HepG2 (cell line): Measurements from ENCODE around the gene MFSD11. TPM values are rescaled to one million over a fixed set of nuclear protein-coding genes. Genes with fewer than 3 reads are reported as not detected.
A peak's percentile ranks its signal among the peaks of the same experiment; 100 is the strongest.

Source experiments
- ATAC-seq: fragments of 200-7000 bp; cut with Tn5 transposase; 3 replicates; pipeline ENCODE4 v1.9.1; 2020; ENCODE audit warnings: mild to moderate bottlenecking, moderate library complexity
- BruUV-seq: library from RNA; stranded (reverse); fragments of 400-500 nt; replicated peaks from 2 replicates; lab custom pipeline; 2021; lab: Mats Ljungman, UMichigan
- CTCF ChIA-PET: fragments of 300-600 bp; formaldehyde crosslinking; extraction: SDS; loops from one replicate; lab custom pipeline; 2021; ENCODE audit warnings: low total read pairs, inconsistent platforms, low intra/inter-chr PET ratio; lab: Yijun Ruan, JAX
- POLR2A ChIA-PET: fragments of 350-600 bp; sonication (Branson Sonifier 250); formaldehyde crosslinking; loops from one replicate; lab custom pipeline; 2020; ENCODE audit warnings: antibody characterized with exemption, inconsistent platforms; lab: Yijun Ruan, JAX
- DNase-seq: peaks from one replicate; pipeline ENCODE4 v3.0.0-alpha.2; 2015; ENCODE audit warnings: low spot score
- FAIRE-seq: peaks from 3 replicates; lab custom pipeline; 2011; peaks lifted over from hg19 to GRCh38; lab: Jason Lieb, UNC
- H2AFZ ChIP-seq: one replicate; pipeline ENCODE4 v1.6.1; 2011; ENCODE audit warnings: low read length, inconsistent platforms
- H3K27ac ChIP-seq: fragments of 300-600 bp; 3 replicates; pipeline ENCODE4 v1.8.0; 2011; ENCODE audit warnings: mixed run types, mild to moderate bottlenecking, mixed read lengths, low read length, inconsistent platforms; ENCODE audit not compliant: insufficient read depth; ENCODE audit errors: extremely low read length
- H3K27me3 ChIP-seq, 2 experiments: fragments of 200-600 bp in 1 of 2; 2 replicates in 1 of 2; 3 replicates in 1 of 2; pipeline versions ENCODE4 v1.6.0 to v1.8.0; 2011; ENCODE audit warnings: low read length in 2 of 2, mild to moderate bottlenecking in 2 of 2, moderate library complexity in 2 of 2, inconsistent platforms in 1 of 2; ENCODE audit not compliant: insufficient read depth in 2 of 2, control insufficient read depth in 1 of 2
- H3K36me3 ChIP-seq, 2 experiments: fragments of 200-600 bp in 1 of 2; replicated peaks in 1 of 2; 2 replicates in 1 of 2; 3 replicates in 1 of 2; pipeline versions ENCODE4 v1.5.1 to v1.8.0; 2011; ENCODE audit warnings: low read length in 2 of 2, inconsistent platforms in 1 of 2; ENCODE audit not compliant: insufficient read depth in 2 of 2, control insufficient read depth in 1 of 2
- H3K4me1 ChIP-seq: 2 replicates; pipeline ENCODE4 v1.5.1; 2012; ENCODE audit warnings: low read length, inconsistent platforms; ENCODE audit not compliant: insufficient read depth
- H3K4me2 ChIP-seq: 2 replicates; pipeline ENCODE4 v1.6.0; 2011; ENCODE audit warnings: low read depth, low read length, inconsistent platforms
- H3K4me3 ChIP-seq, 3 experiments: fragments of 200-600 bp in 1 of 3; sonication (generic), shearing (Covaris generic) in 1 of 3; replicated peaks in 1 of 3; 2 replicates each; pipeline ENCODE4 v1.5.1; 2011 to 2016; ENCODE audit warnings: low read length in 3 of 3, inconsistent platforms in 2 of 3, low read depth in 2 of 3, mild to moderate bottlenecking in 2 of 3, control low read depth in 1 of 3, mixed read lengths in 1 of 3; ENCODE audit not compliant: insufficient read depth in 1 of 3
- H3K79me2 ChIP-seq: one replicate; pipeline ENCODE4 v1.6.1; 2011; ENCODE audit warnings: low read length, inconsistent platforms; ENCODE audit not compliant: insufficient read depth
- H3K9ac ChIP-seq: 2 replicates; pipeline ENCODE4 v1.6.0; 2011; ENCODE audit warnings: mild to moderate bottlenecking, low read depth, low read length, inconsistent platforms; ENCODE audit not compliant: insufficient read depth
- H3K9me3 ChIP-seq: 2 replicates; pipeline ENCODE4 v1.5.1; 2012; ENCODE audit warnings: mild to moderate bottlenecking, low read length
- H4K20me1 ChIP-seq: 2 replicates; pipeline ENCODE4 v1.6.0; 2011; ENCODE audit warnings: inconsistent platforms, mild to moderate bottlenecking, low read length, moderate library complexity; ENCODE audit not compliant: insufficient read depth
- HBP1 ChIP-seq: IDR thresholded peaks from 2 replicates; pipeline ENCODE4 v1.6.1; 2016; ENCODE audit warnings: low read depth, control low read depth
- HCFC1 ChIP-seq: fragments of 150-350 bp; IDR thresholded peaks from 2 replicates; pipeline ENCODE4 v1.6.1; 2014; ENCODE audit warnings: low read depth, low read length
- IKZF1 ChIP-seq: fragments of 450-650 bp; IDR thresholded peaks from 2 replicates; pipeline ENCODE4 v1.7.1; 2016
- MAFG ChIP-seq: sonication (generic); formaldehyde crosslinking; IDR thresholded peaks from 2 replicates; pipeline ENCODE4 v1.5.1; 2020; ENCODE audit warnings: mild to moderate bottlenecking, missing genetic modification reagents
- NFATC3 ChIP-seq: sonication (generic); formaldehyde crosslinking; IDR thresholded peaks from 2 replicates; pipeline ENCODE4 v1.5.1; 2020; ENCODE audit warnings: mild to moderate bottlenecking, missing genetic modification reagents
- NKX3-1 ChIP-seq: sonication (generic); formaldehyde crosslinking; IDR thresholded peaks from 2 replicates; pipeline ENCODE4 v1.5.0; 2020; ENCODE audit warnings: missing genetic modification reagents
- NR2F6 ChIP-seq, 2 experiments: IDR thresholded peaks; 2 replicates each; pipeline ENCODE4 v1.6.1; 2016; ENCODE audit warnings: antibody characterized with exemption in 1 of 2, mild to moderate bottlenecking in 1 of 2
- POLR2AphosphoS2 ChIP-seq: IDR thresholded peaks from 2 replicates; pipeline ENCODE4 v1.6.1; 2011; ENCODE audit warnings: low read depth, low read length, improper control_type of control experiment
- SP2 ChIP-seq: sonication (generic); formaldehyde crosslinking; IDR thresholded peaks from 2 replicates; pipeline ENCODE4 v1.5.1; 2020; ENCODE audit warnings: mild to moderate bottlenecking, missing genetic modification reagents
- SRSF9 ChIP-seq: fragments of 200-400 bp; formaldehyde crosslinking; IDR thresholded peaks from 2 replicates; pipeline ENCODE4 v1.6.1; 2018; ENCODE audit warnings: borderline replicate concordance, mild to moderate bottlenecking, low read depth, low read length; ENCODE audit not compliant: insufficient read depth, poor library complexity, severe bottlenecking
- TAF15 ChIP-seq: fragments of 200-400 bp; formaldehyde crosslinking; IDR thresholded peaks from one replicate; pipeline ENCODE4 v1.6.1; 2018; ENCODE audit warnings: mild to moderate bottlenecking, low read depth, low read length; ENCODE audit not compliant: poor library complexity, severe bottlenecking
- TCF7 ChIP-seq: sonication (generic); IDR thresholded peaks from 2 replicates; pipeline ENCODE4 v1.6.1; 2016; ENCODE audit warnings: antibody characterized with exemption, low read depth
- ZNF235 ChIP-seq: sonication (generic); formaldehyde crosslinking; IDR thresholded peaks from 2 replicates; pipeline ENCODE4 v1.8.1; 2023; ENCODE audit warnings: mild to moderate bottlenecking, missing genetic modification reagents, borderline replicate concordance
- ZNF3 ChIP-seq: IDR thresholded peaks from 2 replicates; pipeline ENCODE4 v1.7.0; 2017; ENCODE audit warnings: inconsistent platforms
- ZNF383 ChIP-seq: sonication (generic); formaldehyde crosslinking; IDR thresholded peaks from 2 replicates; pipeline ENCODE4 v1.4.0; 2020; ENCODE audit warnings: missing genetic modification reagents, mild to moderate bottlenecking, borderline replicate concordance
- ZNF510 ChIP-seq: sonication (generic); formaldehyde crosslinking; IDR thresholded peaks from 2 replicates; pipeline ENCODE4 v1.4.0; 2020; ENCODE audit warnings: low read depth, mild to moderate bottlenecking, missing genetic modification reagents
- ZNF543 ChIP-seq: sonication (generic); formaldehyde crosslinking; IDR thresholded peaks from 2 replicates; pipeline ENCODE4 v1.4.0; 2020; ENCODE audit warnings: mild to moderate bottlenecking, missing genetic modification reagents
- ZNF577 ChIP-seq: sonication (generic); formaldehyde crosslinking; IDR thresholded peaks from 2 replicates; pipeline ENCODE4 v1.4.0; 2020; ENCODE audit warnings: mild to moderate bottlenecking, low read depth, missing genetic modification reagents, borderline replicate concordance
- ZNF713 ChIP-seq: sonication (generic); formaldehyde crosslinking; IDR thresholded peaks from 2 replicates; pipeline ENCODE4 v1.4.0; 2020; ENCODE audit warnings: mild to moderate bottlenecking, missing genetic modification reagents
- ZNF878 ChIP-seq: sonication (generic); formaldehyde crosslinking; IDR thresholded peaks from 2 replicates; pipeline ENCODE4 v1.8.1; 2023; ENCODE audit warnings: mild to moderate bottlenecking, missing genetic modification reagents, moderate library complexity
- WGBS: methylation state at CpG from one replicate; pipeline ENCODE4 v1.1.6; 2017; ENCODE audit warnings: low lambda C conversion rate; 5-methylcytosine and 5-hydroxymethylcytosine counted together
- in situ Hi-C: cut with HindIII; loops from 2 replicates; pipeline ENCODE4 v1.10.0; 2017; ENCODE audit warnings: low pct_unique_long_range_greater_than_20kb; ENCODE audit not compliant: extremely low pct_ligation_motif_present
- intact Hi-C: fragments of 100-400 bp; cut with micrococcal nuclease; formaldehyde crosslinking; loops from one replicate; pipeline ENCODE4 v1.10.0; 2022; ENCODE audit not compliant: unreplicated experiment
- polyA plus RNA-seq, 8 experiments: library from polyadenylated mRNA; depleted of rRNA in 3 of 8; stranded (reverse) in 7 of 8; unstranded in 1 of 8; fragments of >200 nt; fragmentation: Illumina TruSeq in 4 of 8; extraction: Trizol in 4 of 8; gene quantifications; 2 replicates each; pipeline versions ENCODE4 v1.2.1 to v1.2.3, GENCODE V29; 2011 to 2016; ENCODE audit warnings: low read depth in 4 of 8, missing spikeins in 1 of 8, mixed read lengths in 1 of 8; ENCODE audit not compliant: insufficient read depth in 1 of 8
- total RNA-seq, 5 experiments: library from RNA; depleted of rRNA; stranded (reverse); fragments of >200 nt; fragmentation: Illumina TruSeq; extraction: Trizol; gene quantifications; 2 replicates each; pipeline ENCODE4 v1.2.3, GENCODE V29; 2016; ENCODE audit warnings: low read depth in 1 of 5
- TF ChIP-seq, protein P1 (sequence below): sonication (generic); formaldehyde crosslinking; IDR thresholded peaks from 2 replicates; pipeline ENCODE4 v1.4.0; 2020; ENCODE audit warnings: low read depth, missing genetic modification reagents

MFSD11 gene
- total and polyA plus RNA-seq, 2 of the 13 experiments (the other 11 are each of a cell fraction or from before 2014, with no cell fraction given) = 26.1 to 36.3 TPM

DNA sequence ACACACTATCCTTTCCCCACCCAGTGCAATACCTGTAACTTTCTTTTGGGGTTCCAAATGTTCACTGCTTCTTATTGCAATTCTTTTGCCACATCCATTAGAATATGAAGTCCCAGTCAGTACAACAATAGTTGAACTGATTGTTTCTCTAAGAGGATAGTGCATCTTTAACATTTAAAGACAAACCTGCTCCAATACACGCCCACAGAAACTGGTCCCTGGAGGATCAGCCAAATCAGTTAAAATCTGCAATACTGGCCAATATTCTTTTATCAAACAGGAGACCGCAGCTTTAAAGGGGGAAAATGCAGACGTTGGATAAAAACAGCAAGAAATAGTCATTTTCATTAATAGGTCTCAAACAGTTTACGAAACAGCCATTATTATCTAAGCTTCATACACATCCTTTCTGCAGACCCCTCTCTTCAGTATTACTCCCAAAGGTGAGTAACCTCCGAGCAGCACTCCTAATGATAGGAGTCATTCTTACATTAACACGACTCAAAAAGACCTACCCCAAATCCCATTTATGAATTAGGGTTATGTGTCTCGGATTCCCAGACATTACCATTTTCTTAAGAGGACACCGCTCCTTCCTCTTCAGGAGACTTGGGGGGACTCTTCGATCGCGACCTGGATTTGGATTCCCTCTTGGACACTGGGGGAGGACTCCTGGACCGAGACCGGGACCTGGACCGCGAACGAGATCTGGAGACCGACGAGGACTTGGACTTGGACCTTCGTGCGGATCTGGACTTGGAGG, 2.2 kb upstream of the MFSD11 start:
- H3K36me3 ChIP-seq = peaks cover 12 to 35% of the 10 kb centered on the region in 2 experiments
- no peak overlapping the region for H2AFZ ChIP-seq
- ATAC-seq (no peak), DNase-seq (no peak), FAIRE-seq (no peak)
- H3K27ac ChIP-seq = peak overlapping the region; percentile 96
- peaks cover 51% of the 10 kb centered on the region for H3K4me1 ChIP-seq
- ChIA-PET POLR2A (interaction anchor here (2.4 to 4.1 kb wide), 4 partner anchors 8 to 64 kb away, joined by 7 to 71 read pairs (median 14); partner anchors contain the start of genes JMJD6 and METTL23), CTCF (no interaction called here)
- no TSS peak for BruUV-seq
- no peaks in the 10 kb centered on the region for H3K9me3 ChIP-seq
- in situ Hi-C loops = no loop called here
- peaks cover 35% of the 10 kb centered on the region for H4K20me1 ChIP-seq
- under 1% methylated on average over 19 of the region's 20 CpGs for WGBS
- H3K4me3 ChIP-seq = peak overlapping the region; percentile 93 to 100 (median 100)
- intact Hi-C loops = no loop called here
- peaks cover 0 to 3% of the 10 kb centered on the region in 2 experiments; a peak in 1 of 5 replicates for H3K27me3 ChIP-seq
- peaks cover 65% of the 10 kb centered on the region for H3K79me2 ChIP-seq
- peak overlapping the region; percentile 88 for H3K4me2 ChIP-seq
- peak overlapping the region; percentile 100 for H3K9ac ChIP-seq
- no peak for TF ChIP-seq ZNF235
- TF ChIP-seq ZNF713 (CRISPR knock-in tag) = 0 out of 2 replicates have a peak, but pooled peaks have one; percentile 46
- TF ChIP-seq SRSF9 = no peak
- TF ChIP-seq, protein P1, sequence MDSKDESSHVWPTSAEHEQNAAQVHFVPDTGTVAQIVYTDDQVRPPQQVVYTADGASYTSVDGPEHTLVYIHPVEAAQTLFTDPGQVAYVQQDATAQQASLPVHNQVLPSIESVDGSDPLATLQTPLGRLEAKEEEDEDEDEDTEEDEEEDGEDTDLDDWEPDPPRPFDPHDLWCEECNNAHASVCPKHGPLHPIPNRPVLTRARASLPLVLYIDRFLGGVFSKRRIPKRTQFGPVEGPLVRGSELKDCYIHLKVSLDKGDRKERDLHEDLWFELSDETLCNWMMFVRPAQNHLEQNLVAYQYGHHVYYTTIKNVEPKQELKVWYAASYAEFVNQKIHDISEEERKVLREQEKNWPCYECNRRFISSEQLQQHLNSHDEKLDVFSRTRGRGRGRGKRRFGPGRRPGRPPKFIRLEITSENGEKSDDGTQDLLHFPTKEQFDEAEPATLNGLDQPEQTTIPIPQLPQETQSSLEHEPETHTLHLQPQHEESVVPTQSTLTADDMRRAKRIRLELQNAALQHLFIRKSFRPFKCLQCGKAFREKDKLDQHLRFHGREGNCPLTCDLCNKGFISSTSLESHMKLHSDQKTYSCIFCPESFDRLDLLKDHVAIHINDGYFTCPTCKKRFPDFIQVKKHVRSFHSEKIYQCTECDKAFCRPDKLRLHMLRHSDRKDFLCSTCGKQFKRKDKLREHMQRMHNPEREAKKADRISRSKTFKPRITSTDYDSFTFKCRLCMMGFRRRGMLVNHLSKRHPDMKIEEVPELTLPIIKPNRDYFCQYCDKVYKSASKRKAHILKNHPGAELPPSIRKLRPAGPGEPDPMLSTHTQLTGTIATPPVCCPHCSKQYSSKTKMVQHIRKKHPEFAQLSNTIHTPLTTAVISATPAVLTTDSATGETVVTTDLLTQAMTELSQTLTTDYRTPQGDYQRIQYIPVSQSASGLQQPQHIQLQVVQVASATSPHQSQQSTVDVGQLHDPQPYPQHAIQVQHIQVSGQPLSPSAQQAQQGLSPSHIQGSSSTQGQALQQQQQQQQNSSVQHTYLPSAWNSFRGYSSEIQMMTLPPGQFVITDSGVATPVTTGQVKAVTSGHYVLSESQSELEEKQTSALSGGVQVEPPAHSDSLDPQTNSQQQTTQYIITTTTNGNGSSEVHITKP (CRISPR knock-in tag) = no peak
- no peak for TF ChIP-seq IKZF1
- TF ChIP-seq HCFC1 = no peak
- no peak for TF ChIP-seq ZNF577 (CRISPR knock-in tag)
- no peak for TF ChIP-seq HBP1 (CRISPR knock-in tag)
- TF ChIP-seq NFATC3 (CRISPR knock-in tag) = peak; percentile 72; the same call in 1 of the 2 replicates
- peak; percentile 77; the same call in 1 of the 2 replicates for TF ChIP-seq POLR2AphosphoS2
- no peak; the same call in 1 of the 2 replicates for TF ChIP-seq ZNF878 (CRISPR knock-in tag)
- TF ChIP-seq ZNF383 (CRISPR knock-in tag) = no peak
- TF ChIP-seq TAF15 = no peak
- TF ChIP-seq NKX3-1 (CRISPR knock-in tag) = peak; percentile 60; the same call in 1 of the 2 replicates
- TF ChIP-seq ZNF510 (CRISPR knock-in tag) = no peak
- no peak for TF ChIP-seq NR2F6 (IDR thresholded peaks at IDR 0.05)
- no peak for TF ChIP-seq NR2F6 (CRISPR knock-in tag; IDR thresholded peaks at IDR 0.05)
- no peak for TF ChIP-seq ZNF543
- no peak for TF ChIP-seq ZNF3
- TF ChIP-seq TCF7 = no peak
- TF ChIP-seq MAFG (CRISPR knock-in tag) = no peak
- TF ChIP-seq SP2 (CRISPR knock-in tag) = no peak
